Testis (tissue), 2 donors: ENCODE data around the gene PAFAH1B1.

Source experiments
- POLR2A ChIP-seq: fragments of 450-650 bp; IDR thresholded peaks from one replicate; pipeline ENCODE4 v1.6.1; 2017; ENCODE audit warnings: antibody characterized with exemption, mild to moderate bottlenecking, moderate library complexity
- TF ChIP-seq, protein P1 (sequence below), 3 experiments: fragments of 450-650 bp in 2 of 3; fragments of 200-600 bp in 1 of 3; sonication (generic) in 1 of 3; IDR thresholded peaks; one replicate each; pipeline ENCODE4 v1.5.1; 2016 to 2019; ENCODE audit warnings: antibody characterized with exemption in 3 of 3, mild to moderate bottlenecking in 2 of 3, moderate library complexity in 1 of 3

DNA sequence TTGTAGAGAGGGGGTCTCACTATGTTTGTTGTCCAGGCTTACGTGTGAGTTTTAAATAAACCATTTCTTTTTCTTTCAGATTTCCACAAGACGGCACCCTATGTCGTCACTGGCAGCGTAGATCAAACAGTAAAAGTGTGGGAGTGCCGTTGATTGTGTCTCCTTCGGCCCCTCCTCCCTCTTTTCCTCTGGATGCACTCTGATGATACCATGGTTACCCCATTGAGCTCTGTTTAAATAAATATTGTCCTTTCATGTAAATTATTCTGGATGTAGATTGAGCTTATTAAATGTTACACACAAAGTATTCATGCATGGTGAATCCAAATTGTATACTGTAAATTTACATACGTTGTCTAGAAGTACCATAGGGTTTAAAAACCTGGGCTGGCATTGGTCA, 88.2 kb downstream of the PAFAH1B1 start:
- TF ChIP-seq, protein P1, sequence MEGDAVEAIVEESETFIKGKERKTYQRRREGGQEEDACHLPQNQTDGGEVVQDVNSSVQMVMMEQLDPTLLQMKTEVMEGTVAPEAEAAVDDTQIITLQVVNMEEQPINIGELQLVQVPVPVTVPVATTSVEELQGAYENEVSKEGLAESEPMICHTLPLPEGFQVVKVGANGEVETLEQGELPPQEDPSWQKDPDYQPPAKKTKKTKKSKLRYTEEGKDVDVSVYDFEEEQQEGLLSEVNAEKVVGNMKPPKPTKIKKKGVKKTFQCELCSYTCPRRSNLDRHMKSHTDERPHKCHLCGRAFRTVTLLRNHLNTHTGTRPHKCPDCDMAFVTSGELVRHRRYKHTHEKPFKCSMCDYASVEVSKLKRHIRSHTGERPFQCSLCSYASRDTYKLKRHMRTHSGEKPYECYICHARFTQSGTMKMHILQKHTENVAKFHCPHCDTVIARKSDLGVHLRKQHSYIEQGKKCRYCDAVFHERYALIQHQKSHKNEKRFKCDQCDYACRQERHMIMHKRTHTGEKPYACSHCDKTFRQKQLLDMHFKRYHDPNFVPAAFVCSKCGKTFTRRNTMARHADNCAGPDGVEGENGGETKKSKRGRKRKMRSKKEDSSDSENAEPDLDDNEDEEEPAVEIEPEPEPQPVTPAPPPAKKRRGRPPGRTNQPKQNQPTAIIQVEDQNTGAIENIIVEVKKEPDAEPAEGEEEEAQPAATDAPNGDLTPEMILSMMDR (IDR thresholded peaks at IDR 0.05) = no peak
- no peak for TF ChIP-seq POLR2A
